ENCODE results near the gene CD44. TPM values are rescaled to one million over a fixed set of nuclear protein-coding genes. Genes with fewer than 3 reads are reported as not detected.
A peak's percentile ranks its signal among the peaks of the same experiment; 100 is the strongest.

Gene CD44
- total RNA-seq, 1 donor from 2014 or later = 613 TPM

DNA sequence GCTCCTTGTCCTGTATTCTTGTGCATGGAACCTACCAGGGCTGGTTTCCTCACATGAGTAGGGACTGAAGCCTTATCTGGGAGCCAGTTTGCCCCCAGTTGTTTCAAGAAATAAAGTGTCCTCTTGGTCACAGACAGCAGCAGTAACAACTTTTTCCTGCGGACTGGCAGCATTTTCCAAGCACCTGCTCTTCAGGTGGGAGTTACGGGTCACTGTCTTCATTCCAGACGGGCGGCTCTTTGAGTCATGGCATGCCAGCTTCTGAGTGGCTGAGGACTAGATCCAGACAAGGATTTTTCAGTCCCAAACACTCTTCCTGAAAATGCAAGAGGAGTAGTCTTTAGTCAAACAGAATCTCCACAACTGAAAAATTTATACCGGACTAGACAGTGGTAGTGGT lies 2.7 kb upstream of the CD44 start:
- intact Hi-C loops (cut with DNase I) = no loop called here
- H3K27ac ChIP-seq = no peak overlapping the region

DNA sequence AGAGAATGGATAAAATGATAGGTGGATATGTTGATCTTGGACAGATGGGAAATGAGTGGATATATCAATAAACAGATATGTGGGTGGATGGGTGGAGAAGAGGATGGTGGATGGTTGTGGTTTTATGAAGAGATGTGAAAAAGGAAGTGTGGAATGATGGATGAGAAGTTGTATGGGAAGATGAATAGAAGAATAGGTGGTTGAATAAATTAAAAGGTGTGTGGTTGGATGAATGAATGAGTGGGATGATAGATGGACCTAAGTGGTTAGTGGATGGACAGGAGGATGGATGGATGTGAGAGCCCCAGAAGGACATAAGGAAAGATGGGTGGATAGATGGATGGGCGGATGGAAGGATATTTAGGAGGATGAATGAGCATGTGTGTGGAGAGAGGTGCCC lies 913 bp upstream of the CD44 start:
- Histone ChIP-seq H3K27ac (no peak overlapping the region), H3K9me3 (no peaks in the 10 kb centered on the region), H3K27me3 (ENCODE audit: low read depth) (no peaks in the 10 kb centered on the region), H3K4me1 (peaks cover 34% of the 10 kb centered on the region), H3K36me3 (no peaks in the 10 kb centered on the region), H3K4me3 (peak overlapping the region; percentile 82)
- intact Hi-C loops (cut with DNase I) = no loop called here
- no peak for ATAC-seq
- TF ChIP-seq CTCF (IDR thresholded peaks at IDR 0.05) = no peak
- no peak for DNase-seq

More for the DNA sequence above, 2.7 kb upstream of the CD44 start:
- Histone ChIP-seq H3K27me3 (ENCODE audit: low read depth) (no peaks in the 10 kb centered on the region), H3K9me3 (no peaks in the 10 kb centered on the region), H3K4me3 (no peak overlapping the region), H3K4me1 (peaks cover 17% of the 10 kb centered on the region), H3K36me3 (no peaks in the 10 kb centered on the region)
- ATAC-seq (no peak), DNase-seq (no peak)
- TF ChIP-seq CTCF (IDR thresholded peaks at IDR 0.05) = no peak

- no peaks in the 10 kb centered on the region for H3K36me3 ChIP-seq
- no peaks in the 10 kb centered on the region for H3K9me3 ChIP-seq
- H3K27me3 ChIP-seq (ENCODE audit: low read depth) = no peaks in the 10 kb centered on the region
- peaks cover 40% of the 10 kb centered on the region for H3K4me1 ChIP-seq
- peak overlapping the region; percentile 82 for H3K4me3 ChIP-seq
- DNase-seq (no peak), ATAC-seq (no peak)
- intact Hi-C loops (cut with DNase I) = no loop called here
- H3K27ac ChIP-seq = peak overlapping the region; percentile 97
- no peak for TF ChIP-seq CTCF (IDR thresholded peaks at IDR 0.05)
These were observed 397 bp upstream of the CD44 start for GRCh38 chr11:35138606-35138942.

DNA sequence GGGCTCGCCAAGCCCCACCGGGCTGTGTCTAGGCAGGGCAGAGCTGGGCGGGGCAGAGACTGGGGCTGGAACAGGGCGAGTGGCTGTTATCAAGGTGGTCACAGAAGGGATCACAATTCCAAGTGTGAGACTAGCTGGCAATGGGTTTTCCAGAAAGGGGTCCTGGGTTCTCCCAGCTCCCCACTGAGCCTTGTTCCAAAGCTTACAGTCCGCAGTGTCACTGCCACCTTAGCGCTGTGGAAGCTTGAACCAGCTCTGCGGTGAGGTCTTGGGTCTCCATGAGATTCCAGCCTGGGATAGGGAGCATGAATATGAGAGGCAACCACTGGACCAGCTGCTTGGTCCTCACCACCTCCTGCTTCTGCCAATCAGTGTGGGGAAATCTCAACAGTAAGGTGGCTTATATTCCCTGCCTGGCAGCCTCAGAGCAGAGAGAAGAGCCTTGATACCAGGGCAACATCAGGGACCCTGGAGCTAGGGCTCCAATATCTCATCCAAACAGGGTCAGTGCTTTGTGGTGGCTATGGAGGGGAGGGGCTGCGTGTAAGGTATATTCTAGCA lies 831 bp downstream of the CD44 start:
- Histone ChIP-seq H3K27ac (peak overlapping the region; percentile 97), H3K4me1 (peaks cover 52% of the 10 kb centered on the region), H3K4me3 (peak overlapping the region; percentile 82), H3K36me3 (no peaks in the 10 kb centered on the region), H3K9me3 (no peaks in the 10 kb centered on the region), H3K27me3 (ENCODE audit: low read depth) (no peaks in the 10 kb centered on the region)
- TF ChIP-seq CTCF (IDR thresholded peaks at IDR 0.05) = no peak
- ATAC-seq (peak; percentile 75 to 83), DNase-seq (no peak)
- intact Hi-C loops (cut with DNase I) = no loop called here

GRCh38 chr11:35141071-35141470 lies 2.1 kb downstream of the CD44 start:
- H3K4me1 ChIP-seq = peaks cover 65% of the 10 kb centered on the region

More at GRCh38 chr11:35141071-35141470, 2.1 kb downstream of the CD44 start:
- Histone ChIP-seq H3K27ac (peak overlapping the region; percentile 97), H3K4me3 (peak overlapping the region; percentile 82), H3K27me3 (ENCODE audit: low read depth) (no peaks in the 10 kb centered on the region), H3K9me3 (no peaks in the 10 kb centered on the region), H3K36me3 (no peaks in the 10 kb centered on the region)
- ATAC-seq = no peak
- intact Hi-C loops (cut with DNase I) = no loop called here
- TF ChIP-seq CTCF (IDR thresholded peaks at IDR 0.05) = no peak
- no peak for DNase-seq
